Measurements from ENCODE around the gene NIPAL3.

NIPAL3 gene

DNA sequence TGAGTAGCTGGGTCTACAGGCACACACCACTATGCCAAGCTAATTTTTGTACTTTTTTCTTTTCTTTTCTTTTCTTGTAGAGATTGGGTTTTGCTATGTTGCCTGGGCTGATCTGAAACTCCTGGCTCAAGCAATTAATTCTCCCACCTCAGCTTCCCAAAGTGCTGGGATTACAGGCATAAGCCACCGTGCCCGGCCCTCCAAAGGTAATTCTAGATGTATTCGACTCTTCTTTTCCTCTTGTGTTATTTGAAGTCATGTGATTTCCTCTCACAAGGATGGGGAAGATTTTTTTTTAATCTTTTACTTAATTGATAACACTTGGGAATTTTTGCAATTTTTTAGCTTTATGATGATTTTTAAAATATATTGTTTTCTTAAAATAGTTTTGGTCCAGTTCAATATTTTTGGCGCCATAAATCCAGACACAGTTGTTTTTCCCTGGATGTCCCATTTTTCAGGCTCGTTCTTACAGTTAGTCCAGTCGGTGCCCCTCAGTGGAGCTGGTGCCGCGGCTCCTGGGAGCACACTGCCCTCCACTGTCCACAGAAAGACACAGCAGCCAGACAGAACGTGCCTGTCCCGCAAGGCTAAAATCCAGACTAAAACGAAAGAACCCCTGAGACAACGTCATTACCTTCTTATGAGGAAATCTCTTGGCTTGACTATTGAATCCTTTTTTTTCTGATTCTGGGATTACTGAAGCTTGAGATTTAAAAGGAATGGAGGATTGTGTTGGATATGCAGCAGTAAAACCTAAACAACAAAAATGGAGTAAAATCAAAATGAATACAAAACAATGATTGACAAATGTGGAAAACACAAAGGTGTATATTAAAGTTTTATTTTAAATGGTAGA is 24.4 kb upstream of the NIPAL3 start:
- DNase-seq (ENCODE audit: low read depth in 2 of 2), result peak; percentile 54 to 55

- DNase-seq (ENCODE audit: low read depth in 2 of 2), result peak; percentile 61 to 63
These were observed 23.6 kb upstream of the NIPAL3 start for GRCh38 chr1:24391882-24392603.

DNA sequence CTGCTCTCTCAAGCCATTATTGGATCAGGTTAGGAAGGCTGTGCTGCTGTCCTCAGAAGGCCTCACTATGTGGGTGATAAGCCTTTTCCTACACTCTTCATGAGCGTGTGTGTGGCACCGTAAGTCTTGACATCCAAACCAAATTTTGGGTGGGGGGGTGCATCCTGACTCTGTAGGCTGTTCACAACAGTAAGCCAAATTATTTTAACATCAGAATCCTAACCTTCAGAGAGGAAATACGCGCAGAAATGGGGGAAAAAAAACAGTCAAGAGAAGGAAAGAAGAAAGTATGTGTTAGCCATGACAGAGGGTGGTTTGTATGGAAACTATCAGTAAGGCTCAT is 23.0 kb upstream of the NIPAL3 start:
- DNase-seq (ENCODE audit: low read depth in 2 of 2), result no peak

GRCh38 chr1:24392982-24393650 is 22.5 kb upstream of the NIPAL3 start:
- DNase-seq (ENCODE audit: low read depth in 2 of 2), result no peak

DNA sequence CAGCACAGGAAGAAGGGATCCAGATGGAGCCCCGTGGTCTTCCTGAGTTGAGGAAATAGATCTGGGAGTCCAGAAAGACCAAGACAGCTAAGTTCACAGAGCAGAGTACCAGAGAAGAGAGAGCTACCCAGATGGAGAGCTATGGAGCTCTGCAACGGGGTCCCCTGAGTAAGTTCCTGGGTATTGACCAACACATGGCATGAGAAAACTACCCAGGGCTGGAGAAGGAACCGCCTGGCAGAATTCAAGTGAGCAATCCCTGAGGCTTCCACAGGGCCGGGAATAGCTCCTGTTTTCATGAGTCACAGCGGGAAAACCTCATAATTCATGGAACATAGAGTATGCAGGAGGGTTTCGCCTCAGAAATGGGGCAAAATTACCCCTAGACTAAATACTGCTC is 21.7 kb upstream of the NIPAL3 start:
- no peak for DNase-seq (ENCODE audit: low read depth in 2 of 2)

DNA sequence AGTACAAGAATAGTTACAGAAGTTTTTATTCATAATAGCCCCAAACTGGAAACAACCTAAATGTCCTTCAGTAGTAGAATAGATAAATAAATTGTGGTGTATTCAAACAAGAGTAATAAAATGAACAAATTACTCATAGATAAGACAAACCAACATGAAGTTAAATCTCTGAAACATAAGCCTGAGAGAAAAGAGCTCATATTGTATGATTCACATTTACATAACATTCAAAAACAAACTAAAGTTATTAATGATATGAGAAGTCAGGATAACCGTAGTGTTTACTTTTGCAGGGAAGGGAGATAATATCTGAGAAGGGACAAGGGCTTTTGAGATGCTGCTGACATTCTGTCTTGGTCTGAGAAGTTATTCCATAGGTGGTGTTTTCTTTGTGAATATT is 15.5 kb upstream of the NIPAL3 start:
- no peak for DNase-seq (ENCODE audit: low read depth in 2 of 2)

DNA sequence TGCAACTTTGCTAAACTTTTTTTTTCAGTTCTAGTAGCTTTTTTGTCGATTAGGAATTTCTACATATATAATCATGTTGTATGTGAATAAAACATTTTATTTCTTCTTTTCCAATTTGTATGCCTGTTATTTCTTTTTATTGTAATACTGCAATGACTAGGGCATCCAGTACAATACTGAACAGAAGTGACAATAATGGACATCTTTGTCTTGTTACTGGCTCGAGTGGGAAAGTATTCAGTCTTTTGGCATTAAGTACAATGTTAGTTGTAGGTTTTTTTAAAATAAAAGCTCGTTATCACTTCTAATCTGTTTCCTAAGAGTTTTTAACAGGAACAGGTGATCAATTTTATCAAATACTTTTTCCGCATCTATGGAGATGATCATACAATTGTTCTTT is 11.8 kb upstream of the NIPAL3 start:
- DNase-seq (ENCODE audit: low read depth in 2 of 2), result no peak

GRCh38 chr1:24406788-24407187 is 8.8 kb upstream of the NIPAL3 start:
- no peak for DNase-seq (ENCODE audit: low read depth in 2 of 2)

- DNase-seq (ENCODE audit: low read depth in 2 of 2), result no peak
These were observed 6.1 kb upstream of the NIPAL3 start for GRCh38 chr1:24409535-24409934.

GRCh38 chr1:24410750-24411149 is 4.9 kb upstream of the NIPAL3 start:
- DNase-seq (ENCODE audit: low read depth in 2 of 2), result no peak

- DNase-seq (ENCODE audit: low read depth in 2 of 2), result no peak
These were observed 3.6 kb upstream of the NIPAL3 start for GRCh38 chr1:24411963-24412362.

GRCh38 chr1:24412408-24412807 is 3.2 kb upstream of the NIPAL3 start:
- no peak for DNase-seq (ENCODE audit: low read depth in 2 of 2)

- DNase-seq (ENCODE audit: low read depth in 2 of 2), result peak; percentile 61 to 78
These were observed 2.0 kb upstream of the NIPAL3 start, which contains the start of gene STPG1 for GRCh38 chr1:24413350-24414163. STPG1 (minus strand) TSS chr1:24413782; CDS start chr1:24401388, 12,394 bp downstream.

DNA sequence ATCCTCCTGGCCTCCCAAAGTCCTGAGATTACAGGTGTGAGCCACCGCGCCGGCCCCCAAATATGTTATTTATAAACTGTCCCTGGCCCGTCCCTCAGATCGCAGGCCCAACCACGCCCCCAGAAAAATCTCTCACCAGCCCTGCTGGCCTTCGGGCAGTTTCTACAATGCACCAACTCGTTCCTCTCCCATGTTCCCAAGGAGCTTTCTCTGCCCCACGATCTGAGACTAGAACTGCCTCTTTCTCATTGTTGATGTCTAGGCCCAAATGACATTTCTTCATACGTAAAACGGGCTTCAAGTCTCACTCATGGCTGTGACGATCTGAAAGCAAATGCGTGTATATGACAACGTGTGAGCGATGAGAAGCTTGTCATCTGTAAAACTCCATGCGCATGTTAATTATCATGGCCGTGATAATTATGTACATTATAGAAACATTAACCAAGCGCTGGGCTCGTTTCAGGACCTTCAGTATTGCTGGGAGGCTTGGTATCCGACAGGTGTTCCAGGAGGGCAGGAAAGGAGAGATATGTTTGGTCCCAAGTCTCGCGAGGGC is 748 bp upstream of the NIPAL3 start:
- DNase-seq (ENCODE audit: low read depth in 2 of 2), result no peak

DNA sequence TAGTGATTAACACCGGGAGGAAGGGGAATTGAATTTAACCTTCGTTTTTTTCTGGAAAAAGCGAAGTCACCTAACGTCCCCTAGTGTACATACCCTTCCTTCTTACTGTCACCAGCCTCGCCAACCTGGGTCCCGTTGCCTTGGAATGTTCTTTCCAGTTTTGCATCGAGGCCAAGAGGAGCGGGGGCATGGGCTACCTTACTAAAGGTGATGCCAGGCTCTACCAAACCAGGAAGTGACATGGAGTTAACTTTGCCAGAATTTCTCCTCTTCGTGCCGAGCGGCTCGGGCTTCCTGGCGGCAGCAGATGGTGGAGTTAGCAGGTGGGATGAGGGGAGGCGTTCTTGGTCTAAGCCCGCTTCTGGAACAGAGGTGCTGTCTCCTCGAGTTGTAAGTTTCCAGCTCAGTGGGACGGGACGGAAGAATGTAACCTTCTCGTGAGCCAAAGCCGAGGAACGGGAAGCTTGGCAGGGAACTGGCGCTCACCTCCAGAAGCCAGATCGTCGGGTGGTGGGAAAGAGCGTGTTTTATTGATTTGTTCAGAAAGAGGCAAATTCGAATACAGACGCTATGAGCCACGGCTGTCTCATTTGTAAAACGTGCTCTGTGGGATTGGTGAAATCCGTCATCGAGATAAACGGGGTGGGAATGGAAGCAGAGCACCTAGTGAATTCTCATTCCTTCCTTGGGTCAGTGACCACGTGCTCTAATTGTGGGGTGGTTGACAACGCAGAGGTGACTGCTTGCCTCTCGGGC is 486 bp downstream of the NIPAL3 start:
- DNase-seq (ENCODE audit: low read depth in 2 of 2), result no peak

GRCh38 chr1:24416666-24417391 is 1.2 kb downstream of the NIPAL3 start:
- no peak for DNase-seq (ENCODE audit: low read depth in 2 of 2)

DNA sequence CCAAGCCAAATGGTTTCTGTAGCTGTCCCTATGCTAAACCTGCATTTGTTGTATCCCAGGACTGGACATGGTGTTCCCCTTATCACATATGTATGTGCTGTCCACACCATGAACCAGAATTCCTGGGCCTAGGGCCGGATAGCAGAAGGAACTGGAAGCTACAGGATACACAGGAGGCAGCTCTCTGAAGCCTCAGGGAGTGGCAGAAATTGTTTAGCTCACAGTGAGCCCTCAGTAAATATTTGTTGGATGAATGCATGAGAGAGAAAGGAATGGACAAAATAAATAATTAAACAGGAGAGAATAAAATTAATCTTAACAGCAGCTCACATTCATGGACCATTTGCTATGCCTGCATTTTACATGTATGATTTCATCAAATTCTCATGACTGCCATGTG is 2.1 kb downstream of the NIPAL3 start:
- DNase-seq (ENCODE audit: low read depth in 2 of 2), result no peak

DNA sequence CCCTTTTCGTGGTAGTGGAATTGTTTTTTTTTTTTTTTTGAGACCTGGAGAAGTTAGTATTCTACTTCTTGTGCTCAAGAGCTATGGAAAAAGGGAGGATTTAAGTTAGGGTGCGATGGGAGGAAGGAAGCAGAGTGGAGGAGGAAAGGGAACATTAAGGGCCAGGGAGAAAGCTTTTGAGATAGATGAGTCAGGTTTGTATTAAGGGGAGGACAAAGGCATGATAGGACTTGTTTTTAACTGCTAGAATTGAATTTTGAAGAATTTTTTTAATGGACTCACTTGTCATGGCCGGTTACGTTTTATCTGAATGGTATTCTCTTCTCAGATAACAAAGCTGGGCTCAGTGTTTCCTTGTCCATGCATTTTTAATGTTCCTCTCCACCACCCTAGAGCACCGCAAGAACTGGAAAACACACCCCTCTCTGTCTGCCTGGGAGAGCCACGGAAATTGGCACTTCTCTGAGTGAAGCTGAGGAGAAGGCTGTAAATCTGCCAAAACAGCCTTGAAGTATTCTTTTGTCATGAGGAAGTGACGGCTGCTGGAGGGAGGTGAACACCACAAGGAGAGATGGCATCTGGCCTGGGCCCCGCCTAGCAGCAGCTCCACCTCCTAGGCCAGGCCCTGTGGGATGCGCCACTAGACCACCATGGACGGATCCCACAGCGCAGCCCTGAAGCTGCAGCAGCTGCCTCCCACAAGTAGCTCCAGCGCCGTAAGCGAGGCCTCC is 3.5 kb downstream of the NIPAL3 start:
- DNase-seq (ENCODE audit: low read depth in 2 of 2), result no peak

DNA sequence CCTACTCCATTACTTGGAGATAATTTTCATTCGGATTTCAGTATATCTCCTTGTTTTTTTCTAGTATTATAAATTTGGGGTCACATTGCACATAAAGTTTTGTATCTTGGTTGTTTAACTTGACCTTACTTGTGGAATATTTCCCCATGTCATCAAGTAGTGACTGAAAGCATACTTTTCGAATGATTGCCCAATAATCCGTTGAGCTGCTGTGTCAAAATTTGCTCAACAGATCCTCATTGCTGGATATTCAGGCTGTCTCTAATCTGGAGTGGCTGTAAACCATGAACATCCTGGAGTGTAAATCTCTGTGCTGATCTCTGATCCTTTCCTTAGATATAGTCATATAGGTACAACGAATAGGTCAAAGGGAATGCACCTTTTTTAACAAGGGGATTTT is 4.9 kb downstream of the NIPAL3 start:
- no peak for DNase-seq (ENCODE audit: low read depth in 2 of 2)
